Activated CD8-positive, alpha-beta memory T cell treated with anti-CD3 and anti-CD28 coated beads, Interleukin-2, amount 50 U/mL, for 1 hour (primary cell): ENCODE measurements around the gene CDC42EP5.

ENCODE experiments used
- DNase-seq: peaks from one replicate; pipeline ENCODE4 v3.0.0-alpha.2; 2020; ENCODE audit errors: extremely low read depth

The CDC42EP5 gene

DNA sequence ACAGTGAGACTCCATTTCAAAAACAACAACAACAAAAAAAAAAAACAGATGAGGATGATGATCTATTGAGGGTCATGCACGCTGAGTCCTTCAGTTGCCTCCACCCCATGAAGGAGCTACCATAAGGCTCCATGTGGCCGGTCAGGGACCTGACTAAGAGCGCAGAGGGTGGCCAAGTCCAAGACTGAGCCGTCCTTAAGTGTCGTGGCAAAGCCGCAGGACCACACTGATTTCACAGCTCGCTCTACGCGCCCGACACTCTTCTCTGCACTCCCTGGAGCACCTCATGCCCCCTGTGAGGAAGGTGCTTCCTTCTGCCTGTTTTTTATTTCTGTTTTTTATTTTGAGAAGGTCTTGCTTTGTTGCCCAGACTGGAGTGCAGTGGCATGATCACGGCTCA is 45.5 kb downstream of the CDC42EP5 start:
- no peak for DNase-seq

DNA sequence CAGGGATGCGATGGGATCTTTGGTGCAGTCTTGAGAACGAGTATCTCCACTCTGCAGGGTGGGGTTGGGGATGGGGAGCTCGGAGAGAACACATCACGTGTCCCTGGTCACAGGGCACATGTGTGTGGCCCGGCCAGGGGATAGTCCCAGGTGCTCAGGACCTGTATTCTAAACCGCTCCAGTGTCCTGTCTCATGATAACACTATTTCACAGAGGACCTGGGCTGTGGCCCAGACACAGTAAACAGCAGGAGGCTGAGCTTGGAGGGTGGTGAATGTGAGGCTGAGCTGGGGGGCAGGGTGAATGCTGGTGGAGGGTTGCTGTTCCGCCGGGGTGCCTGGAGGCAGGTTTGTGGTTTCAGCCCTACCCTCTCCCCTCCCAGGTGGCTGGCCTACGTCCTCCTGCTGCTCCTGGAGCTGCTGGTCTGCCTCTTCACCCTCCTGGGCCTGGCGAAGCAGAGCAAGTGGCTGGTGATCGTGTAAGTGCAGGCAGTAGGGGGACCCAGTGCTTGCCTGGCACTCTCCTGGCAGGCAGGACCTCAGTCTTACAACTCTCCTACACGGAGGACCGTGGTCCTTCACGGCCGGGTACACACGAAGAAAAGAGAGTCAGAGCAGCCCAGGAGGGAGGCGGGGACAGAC is 46.7 kb downstream of the CDC42EP5 start:
- DNase-seq, result no peak

DNA sequence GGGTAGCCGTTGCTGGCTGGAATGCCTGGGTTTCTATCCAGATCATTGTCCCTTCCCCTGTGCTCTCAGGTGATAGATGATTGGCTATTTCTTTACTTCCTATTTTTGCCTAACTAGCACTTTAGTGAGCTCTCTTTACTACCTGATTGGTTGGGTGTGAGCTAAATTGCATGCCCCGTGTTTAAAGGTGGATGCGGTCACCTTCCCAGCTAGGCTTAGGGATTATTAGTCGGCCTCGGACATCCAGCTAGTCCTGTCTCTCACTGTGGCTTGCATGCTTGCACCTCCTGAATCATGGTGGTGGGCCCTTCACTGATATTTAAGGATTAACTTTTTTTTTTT is 47.7 kb downstream of the CDC42EP5 start:
- no peak for DNase-seq

DNA sequence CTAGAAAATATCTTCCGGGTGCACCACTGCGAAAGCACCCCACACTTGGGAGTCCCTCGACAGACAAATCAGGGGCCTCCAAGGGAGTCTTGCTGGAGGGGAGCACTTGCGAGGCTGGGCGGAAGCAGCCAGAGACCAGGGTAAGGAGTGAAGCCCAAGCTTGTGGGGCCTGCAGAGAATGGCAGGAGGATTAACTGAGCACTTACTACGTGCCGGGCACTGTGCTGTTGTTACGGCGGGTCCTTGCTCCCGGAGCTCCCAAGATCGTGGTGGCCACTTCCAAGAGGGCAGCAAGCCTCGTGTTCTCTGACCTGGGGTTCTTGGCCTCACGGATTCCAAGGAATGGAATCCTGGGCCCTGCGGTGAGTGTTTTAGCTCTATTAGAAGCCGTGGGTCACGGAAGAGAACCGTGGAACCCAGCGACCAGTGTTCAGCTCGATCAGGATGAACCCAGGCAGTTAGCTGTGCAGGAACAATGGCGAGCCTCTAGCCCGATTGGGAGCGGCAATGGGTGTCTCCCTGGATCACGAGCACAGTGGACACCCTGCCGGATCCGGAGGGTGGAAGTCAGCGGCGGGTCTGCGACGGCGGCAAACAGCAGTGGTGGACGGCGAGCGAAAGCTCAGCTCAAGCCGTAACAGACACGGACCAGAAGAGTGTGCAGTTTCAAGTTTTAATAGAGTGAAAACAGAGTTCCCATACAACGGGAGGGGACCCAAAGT is 48.3 kb downstream of the CDC42EP5 start:
- DNase-seq, result no peak

DNA sequence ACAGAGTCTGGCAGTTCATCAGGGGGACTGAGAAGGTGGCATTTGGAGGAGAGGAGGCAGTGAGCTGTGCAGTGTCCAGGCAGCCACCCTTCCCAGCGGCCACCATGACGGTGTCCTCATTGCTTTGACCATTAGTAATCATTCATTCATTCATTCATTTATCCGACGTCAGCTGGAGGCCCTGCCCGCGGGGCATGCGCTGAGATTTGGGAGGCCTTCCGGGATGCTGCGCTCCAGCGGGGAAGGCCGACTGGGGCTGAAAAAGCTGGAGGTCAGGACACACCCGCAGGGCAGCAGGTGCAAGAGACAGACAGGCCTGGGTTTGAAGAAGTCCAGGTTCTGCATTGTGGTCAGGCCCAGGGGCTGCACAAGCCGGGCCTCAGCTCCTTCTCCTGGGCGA is 48.9 kb downstream of the CDC42EP5 start:
- no peak for DNase-seq

DNA sequence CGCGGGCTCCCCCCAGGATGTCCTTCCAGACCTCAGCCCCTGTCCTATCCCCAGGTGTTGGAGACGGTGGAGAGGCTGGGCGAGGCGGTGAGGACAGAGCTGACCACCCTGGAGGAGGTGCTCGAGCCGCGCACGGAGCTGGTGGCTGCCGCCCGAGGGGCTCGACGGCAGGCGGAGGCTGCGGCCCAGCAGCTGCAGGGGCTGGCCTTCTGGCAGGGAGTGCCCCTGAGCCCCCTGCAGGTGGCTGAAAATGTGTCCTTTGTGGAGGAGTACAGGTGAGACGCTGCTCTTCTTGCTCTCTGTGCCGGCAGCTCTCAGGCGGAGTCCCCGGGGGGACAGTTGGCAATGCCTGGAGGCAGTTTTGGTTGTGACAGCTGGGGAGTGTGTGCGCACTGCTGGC is 51.0 kb downstream of the CDC42EP5 start:
- no peak for DNase-seq

DNA sequence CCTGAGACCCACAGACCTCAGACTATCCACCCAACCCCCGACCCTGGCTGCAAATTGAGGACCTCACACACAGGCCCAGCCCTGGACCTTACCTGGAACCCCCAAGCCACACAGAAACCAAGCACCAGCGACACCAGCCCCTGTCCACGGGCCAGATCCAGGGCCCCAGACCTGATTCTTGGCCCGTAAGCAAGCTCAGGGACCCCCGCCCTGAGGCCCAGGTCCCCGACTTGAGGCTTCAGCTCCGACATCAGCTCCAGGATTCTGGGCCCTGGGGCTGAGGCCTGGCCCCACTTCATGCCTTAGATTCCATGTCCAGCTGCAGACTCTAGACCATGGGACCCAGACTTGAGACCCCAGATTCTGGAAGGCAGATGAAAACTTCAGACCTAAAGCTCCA is 51.6 kb downstream of the CDC42EP5 start:
- DNase-seq, result no peak

DNA sequence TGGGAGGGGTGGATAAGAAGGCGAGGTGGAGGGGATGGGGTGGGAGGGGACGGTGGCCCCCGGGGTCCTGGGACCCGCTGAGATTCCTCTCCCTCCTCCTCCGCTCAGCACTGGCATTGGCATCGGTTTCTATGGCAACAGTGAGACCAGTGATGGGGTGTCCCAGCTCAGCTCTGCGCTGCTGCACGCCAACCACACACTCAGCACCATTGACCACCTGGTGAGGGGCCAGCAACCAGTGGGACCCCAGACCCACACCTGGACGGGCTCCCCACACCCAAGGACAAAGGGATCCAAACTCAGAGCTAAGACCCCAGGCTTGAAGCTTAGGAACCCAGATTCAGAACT is 52.0 kb downstream of the CDC42EP5 start:
- no peak for DNase-seq

DNA sequence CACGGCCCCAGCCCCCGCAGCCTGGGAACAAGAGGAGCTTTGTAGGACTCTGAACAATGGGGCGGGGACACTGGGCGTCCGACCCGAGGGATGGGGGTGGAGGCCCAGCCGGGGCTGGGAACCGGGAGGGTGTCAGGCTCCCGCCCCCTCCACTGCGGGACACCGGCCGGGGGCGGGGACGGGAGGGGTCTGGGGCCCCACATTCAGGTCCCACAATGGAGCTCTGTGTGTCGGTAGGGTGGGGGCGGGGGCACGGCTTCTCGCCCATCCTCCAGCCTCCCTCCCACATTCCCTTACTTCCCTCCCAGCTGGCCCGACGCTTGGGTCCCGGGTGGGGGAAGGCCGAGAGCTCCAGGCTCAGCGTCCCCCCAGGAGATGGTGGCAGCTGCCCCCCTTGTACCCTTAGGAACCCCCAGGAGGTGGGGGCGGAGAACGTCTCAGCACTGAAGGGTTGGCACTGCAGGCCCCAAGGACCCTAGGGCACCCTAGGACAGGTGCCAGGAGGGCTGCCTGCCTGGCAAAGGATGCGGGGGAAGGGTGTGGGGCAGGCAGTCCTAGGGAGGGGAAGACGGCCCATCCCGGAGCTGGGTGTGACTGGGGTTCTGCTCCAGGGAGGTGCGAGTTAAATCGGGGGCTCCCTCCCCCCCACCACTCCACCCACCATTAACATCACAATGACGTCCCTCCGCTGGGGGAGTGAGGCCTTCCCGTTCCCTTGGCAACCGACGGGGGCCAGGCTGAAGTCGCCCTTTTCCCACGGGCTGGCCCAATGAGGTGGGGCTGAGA is 52.5 kb downstream of the CDC42EP5 start:
- no peak for DNase-seq

DNA sequence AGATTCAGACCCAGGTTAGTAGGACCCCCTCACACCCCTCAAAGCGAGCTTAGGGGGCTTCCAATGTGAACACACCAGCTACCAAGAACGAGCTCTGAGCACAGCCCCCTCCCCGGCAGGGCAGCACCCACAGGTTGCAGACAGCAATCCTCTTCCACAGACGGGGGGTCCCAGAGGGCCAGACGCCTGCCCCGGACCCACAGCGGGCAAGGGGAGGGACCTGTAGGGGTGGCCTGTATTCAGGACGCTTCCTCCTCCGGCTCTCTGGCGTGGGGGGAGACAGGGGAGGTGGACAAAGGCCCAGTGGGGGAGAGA is 53.1 kb downstream of the CDC42EP5 start:
- no peak for DNase-seq

DNA sequence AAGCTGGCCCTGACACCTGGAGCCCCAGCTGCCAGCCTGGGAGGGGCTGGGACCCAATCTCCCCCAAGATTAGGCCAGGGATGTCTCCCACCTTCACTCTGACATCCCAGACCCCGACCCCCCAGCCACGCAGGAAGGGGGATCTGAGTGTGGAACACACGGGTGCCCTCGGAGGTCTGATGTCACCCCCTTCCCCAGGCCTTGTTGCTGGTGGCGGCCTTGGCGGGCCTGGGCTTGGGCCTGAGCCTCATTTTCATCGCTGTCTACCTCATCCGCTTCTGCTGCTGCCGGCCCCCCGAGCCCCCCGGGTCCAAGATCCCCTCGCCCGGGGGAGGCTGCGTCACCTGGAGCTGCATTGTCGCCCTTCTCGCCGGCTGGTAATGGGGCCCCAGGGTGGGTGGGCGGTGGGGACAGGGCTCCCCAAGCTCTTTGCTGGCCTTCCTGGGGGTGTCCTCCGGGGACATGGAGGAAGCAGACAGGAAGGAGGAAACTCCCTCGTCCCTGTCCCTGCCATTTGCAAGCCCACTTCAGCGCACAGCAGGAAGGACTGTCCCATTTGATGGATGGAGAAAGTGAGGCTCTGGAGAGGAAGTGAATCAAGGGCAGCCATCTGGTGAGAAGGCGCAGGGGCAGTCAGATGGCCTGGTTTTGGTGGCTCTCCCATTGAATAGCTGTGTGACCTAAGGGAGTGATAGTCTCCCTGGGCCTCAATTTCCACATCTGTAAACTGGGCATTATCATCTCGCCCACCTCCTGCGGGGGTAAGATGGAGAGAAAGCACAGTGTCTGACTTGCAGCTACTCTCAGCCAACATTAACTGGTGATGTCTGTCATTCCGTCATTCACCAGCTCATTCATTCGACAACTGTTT is 53.9 kb downstream of the CDC42EP5 start:
- DNase-seq, result no peak

DNA sequence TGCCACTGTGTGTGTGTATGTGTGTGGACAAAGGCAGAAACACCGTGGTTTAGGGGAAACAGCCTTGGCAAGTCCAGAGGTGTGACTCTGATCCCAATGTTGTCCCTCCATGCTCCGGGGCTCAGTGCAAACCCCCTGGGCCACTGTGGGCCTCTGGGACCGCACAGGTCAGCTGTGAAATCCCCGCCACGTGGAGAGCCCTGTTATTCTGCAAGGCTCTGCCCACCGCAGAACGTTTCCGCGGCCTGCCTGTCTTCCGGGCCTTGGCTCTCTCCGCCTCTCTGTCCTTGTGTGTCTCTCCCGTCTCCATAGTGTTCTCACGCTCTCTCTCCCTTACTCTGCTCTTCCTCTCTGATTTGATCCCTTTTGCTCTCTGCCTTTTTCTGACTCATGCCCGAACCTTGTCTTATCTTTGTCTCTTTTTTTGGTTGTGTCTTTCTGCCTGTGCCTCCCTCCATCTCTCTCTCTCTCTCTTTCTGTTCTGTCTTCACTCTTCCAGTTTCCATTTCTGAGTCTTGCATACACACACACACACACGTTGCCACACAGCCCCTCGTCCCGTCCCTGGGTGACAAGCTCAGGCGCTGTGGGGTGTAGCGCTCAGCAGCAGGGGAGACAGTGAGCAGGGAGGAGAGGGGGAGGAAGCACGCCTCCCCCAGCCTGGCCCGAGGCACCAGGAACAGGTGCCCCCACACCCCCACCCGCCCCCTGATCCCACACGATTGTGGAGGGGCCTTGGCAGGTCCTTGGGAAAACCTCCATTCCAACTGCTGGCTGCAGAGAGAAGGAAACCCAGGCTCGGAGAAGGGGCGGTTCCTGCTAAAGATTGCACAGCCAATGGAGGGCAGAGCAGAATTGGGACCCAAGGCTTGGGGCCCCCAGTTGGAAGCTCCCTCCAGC is 54.8 kb downstream of the CDC42EP5 start:
- DNase-seq, result no peak

DNA sequence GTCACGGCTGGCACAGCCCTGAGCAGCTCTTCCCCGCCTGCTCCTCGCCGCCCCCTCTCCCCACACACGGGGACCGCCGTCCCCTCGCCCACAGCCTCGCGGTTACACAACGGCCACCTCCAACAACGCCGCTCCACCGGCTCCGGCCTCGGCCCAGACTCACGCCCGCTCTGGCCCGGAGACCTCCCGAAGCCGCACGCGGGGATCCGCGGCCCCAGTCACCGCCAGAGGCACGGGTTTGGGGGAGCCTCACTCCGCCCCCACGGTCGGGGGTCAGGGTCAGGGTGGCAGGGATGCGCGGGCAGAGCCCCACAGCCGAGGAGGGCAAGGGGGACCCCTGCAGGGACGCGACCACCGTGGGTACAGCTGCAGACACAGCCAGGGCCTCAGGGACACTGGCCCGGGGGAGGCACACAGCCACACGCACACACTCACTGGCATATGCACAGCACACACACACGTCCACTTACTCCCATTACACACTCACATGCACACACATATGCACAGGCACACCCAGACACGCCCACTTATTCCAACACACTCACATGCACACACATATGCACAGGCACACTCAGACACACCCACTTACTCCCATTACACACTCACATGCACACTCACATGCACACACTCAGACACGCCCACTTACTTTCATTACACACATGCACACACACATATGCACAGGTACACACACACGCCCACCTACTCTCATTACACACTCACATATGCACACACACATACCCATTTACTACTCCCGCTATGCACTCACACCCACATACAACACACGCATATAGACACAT is 56.2 kb downstream of the CDC42EP5 start:
- no peak for DNase-seq

DNA sequence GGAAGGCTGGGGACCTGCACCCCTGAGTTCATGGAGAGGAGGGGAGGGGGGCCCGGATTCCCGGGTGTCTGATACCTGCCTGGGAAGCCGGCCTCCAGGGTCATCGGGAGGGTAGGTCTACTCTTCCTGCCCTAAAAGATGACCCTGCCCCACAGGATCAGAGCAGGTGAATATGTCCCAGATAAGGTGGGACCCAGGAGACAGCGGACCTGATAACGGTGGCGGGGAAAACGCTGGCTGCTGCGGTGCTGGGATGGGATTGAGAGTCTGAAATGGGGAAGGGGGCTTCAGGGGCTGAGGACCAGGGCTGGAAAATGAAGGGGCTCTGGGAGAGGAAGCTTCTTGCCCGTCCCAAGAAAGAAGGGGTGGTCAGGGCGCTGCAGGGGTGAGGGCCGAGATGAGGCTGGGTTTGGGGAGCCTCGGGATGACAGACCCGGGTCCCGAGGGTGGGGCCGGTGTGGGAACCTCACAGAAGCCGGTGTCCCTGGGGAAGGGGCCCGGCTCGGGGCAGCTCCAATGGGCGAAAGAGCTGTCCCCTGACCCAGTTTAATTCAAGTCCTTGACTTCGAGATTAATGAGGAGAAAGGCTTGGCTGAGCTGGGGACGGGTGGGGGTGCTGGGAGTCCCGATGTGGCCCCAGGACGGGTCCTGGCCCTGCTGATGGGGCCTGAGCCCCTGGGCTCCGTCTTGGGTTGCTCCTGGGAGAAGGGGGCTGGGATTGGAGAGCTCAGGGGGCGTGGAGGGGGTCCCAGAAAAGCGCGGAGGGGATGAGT is 57.0 kb downstream of the CDC42EP5 start:
- DNase-seq, result no peak

DNA sequence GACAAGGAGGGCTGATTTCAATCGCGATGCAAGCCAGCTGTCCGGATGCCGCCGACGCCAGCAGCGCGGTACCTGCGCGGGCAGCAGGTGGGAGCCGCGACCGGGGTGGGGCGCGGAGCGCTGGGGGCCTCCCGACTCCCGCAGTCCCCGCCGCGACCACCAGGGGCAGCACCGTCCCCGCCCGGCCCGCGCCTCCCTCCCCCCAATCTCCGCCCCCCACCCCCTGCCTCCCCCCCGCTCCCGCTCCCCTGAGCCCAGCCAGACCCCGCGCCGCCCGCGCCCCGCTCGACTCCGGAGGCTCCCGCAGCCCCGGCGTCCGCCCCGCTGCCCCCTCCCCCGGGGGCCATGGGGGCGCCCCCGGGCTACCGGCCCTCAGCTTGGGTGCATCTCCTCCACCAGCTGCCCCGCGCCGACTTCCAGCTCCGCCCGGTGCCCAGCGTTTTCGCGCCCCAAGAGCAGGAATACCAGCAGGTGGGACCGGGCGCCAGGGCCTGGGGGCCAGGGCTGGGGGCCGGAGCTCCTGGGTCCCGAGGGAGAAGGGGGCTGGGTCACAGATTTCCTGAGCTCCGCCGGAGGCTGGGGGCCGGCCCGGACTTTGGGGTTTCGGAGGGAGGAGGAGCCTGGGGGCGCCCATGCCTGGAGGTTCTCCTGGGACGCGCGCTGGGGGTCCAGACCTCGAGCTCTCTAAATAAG is 57.7 kb downstream of the CDC42EP5 start, which contains the start of gene TTYH1:
TSS of gene TTYH1 (plus strand) at position 257 of the 693 bp plus-strand sequence. CDS start at position 346, 89 bp downstream.
- no peak for DNase-seq
